IMR-90 (cell line): Measurements from ENCODE around the gene KLF13. TPM values are rescaled to one million over a fixed set of nuclear protein-coding genes. Genes with fewer than 3 reads are reported as not detected.

Experiments used
- ATAC-seq: fragments of 200-7000 bp; cut with Tn5 transposase; 2 replicates; pipeline ENCODE4 v1.9.1; 2020; ENCODE audit warnings: low read depth, mild to moderate bottlenecking, moderate library complexity
- BruUV-seq: library from RNA; stranded (reverse); fragments of 400-500 nt; replicated peaks from 2 replicates; lab custom pipeline; 2021; lab: Mats Ljungman, UMichigan
- CTCF ChIA-PET: fragments of 300-600 bp; formaldehyde crosslinking; extraction: SDS; loops from one replicate; lab custom pipeline; 2021; ENCODE audit warnings: antibody characterized with exemption; lab: Yijun Ruan, JAX
- POLR2A ChIA-PET: fragments of 300-600 bp; sonication (Branson Sonifier 250); formaldehyde crosslinking; loops from one replicate; lab custom pipeline; 2022; ENCODE audit warnings: antibody characterized with exemption; ENCODE audit not compliant: unreplicated experiment; lab: Charles Lee
- DNase-seq: peaks from one replicate; pipeline ENCODE4 v3.0.0; 2013
- H2AFZ ChIP-seq: replicated peaks from 2 replicates; pipeline ENCODE3; 2013; ENCODE audit warnings: low read length, mild to moderate bottlenecking; ENCODE audit not compliant: poor library complexity
- H2AK5ac ChIP-seq: 2 replicates; pipeline ENCODE4 v1.6.1; 2013; ENCODE audit warnings: low read depth, low read length, inconsistent platforms
- H2AK9ac ChIP-seq: replicated peaks from 2 replicates; pipeline ENCODE3; 2013; ENCODE audit warnings: mild to moderate bottlenecking, low read depth, low read length, moderate library complexity; ENCODE audit not compliant: poor library complexity
- H2BK120ac ChIP-seq: 2 replicates; pipeline ENCODE4 v1.6.1; 2013; ENCODE audit warnings: low read depth, low read length, inconsistent platforms
- H2BK15ac ChIP-seq: 3 replicates; pipeline ENCODE4 v1.6.1; 2013; ENCODE audit warnings: low read depth, low read length, inconsistent platforms
- H2BK20ac ChIP-seq: 2 replicates; pipeline ENCODE4 v1.6.1; 2013; ENCODE audit warnings: low read depth, mild to moderate bottlenecking, inconsistent platforms, low read length, moderate library complexity
- H2BK5ac ChIP-seq: 2 replicates; pipeline ENCODE4 v1.6.1; 2013; ENCODE audit warnings: mild to moderate bottlenecking, low read depth, low read length, inconsistent platforms; ENCODE audit not compliant: poor library complexity, severe bottlenecking
- H3K14ac ChIP-seq: replicated peaks from 2 replicates; pipeline ENCODE4 v1.6.1; 2013; ENCODE audit warnings: low read depth, low read length, inconsistent platforms
- H3K18ac ChIP-seq: 2 replicates; pipeline ENCODE4 v1.6.1; 2013; ENCODE audit warnings: low read depth, low read length, control low read depth
- H3K23ac ChIP-seq: 2 replicates; pipeline ENCODE4 v1.6.1; 2013; ENCODE audit warnings: low read depth, low read length, inconsistent platforms
- H3K27ac ChIP-seq: 2 replicates; pipeline ENCODE4 v1.5.1; 2013; ENCODE audit warnings: mild to moderate bottlenecking, control low read depth, low read length; ENCODE audit not compliant: insufficient read depth
- H3K27me3 ChIP-seq: 2 replicates; pipeline ENCODE4 v1.6.1; 2013; ENCODE audit warnings: low read length; ENCODE audit not compliant: control insufficient read depth, insufficient read depth
- H3K36me3 ChIP-seq: 2 replicates; pipeline ENCODE4 v1.6.1; 2013; ENCODE audit warnings: low read length, mixed read lengths; ENCODE audit not compliant: control insufficient read depth, insufficient read depth
- H3K4ac ChIP-seq: 2 replicates; pipeline ENCODE4 v1.6.1; 2013; ENCODE audit warnings: low read depth, low read length, inconsistent platforms
- H3K4me1 ChIP-seq: 2 replicates; pipeline ENCODE4 v1.6.1; 2013; ENCODE audit warnings: low read length, mixed read lengths; ENCODE audit not compliant: control insufficient read depth, insufficient read depth
- H3K4me2 ChIP-seq: 2 replicates; pipeline ENCODE4 v1.6.1; 2013; ENCODE audit warnings: low read depth, mild to moderate bottlenecking, control low read depth, low read length, moderate library complexity
- H3K4me3 ChIP-seq: 2 replicates; pipeline ENCODE4 v1.5.1; 2013; ENCODE audit warnings: low read depth, mild to moderate bottlenecking, control low read depth, low read length, moderate library complexity; ENCODE audit not compliant: insufficient read depth
- H3K56ac ChIP-seq: 2 replicates; pipeline ENCODE4 v1.6.1; 2013; ENCODE audit warnings: low read length, inconsistent platforms; ENCODE audit not compliant: insufficient read depth; ENCODE audit errors: extremely low read depth
- H3K79me1 ChIP-seq, 2 experiments: 2 replicates each; pipeline ENCODE4 v1.6.1; 2013; ENCODE audit warnings: low read length in 2 of 2, inconsistent platforms in 1 of 2, low read depth in 1 of 2
- H3K9ac ChIP-seq: 2 replicates; pipeline ENCODE4 v1.6.1; 2013; ENCODE audit warnings: low read depth, low read length, control low read depth
- H3K9me1 ChIP-seq: 2 replicates; pipeline ENCODE4 v1.6.1; 2013; ENCODE audit warnings: low read length, inconsistent platforms; ENCODE audit not compliant: insufficient read depth
- H3K9me3 ChIP-seq: 2 replicates; pipeline ENCODE4 v1.6.1; 2013; ENCODE audit warnings: low read length; ENCODE audit not compliant: control insufficient read depth, insufficient read depth
- H4K20me1 ChIP-seq: 2 replicates; pipeline ENCODE4 v1.6.1; 2013; ENCODE audit warnings: low read length, inconsistent platforms; ENCODE audit not compliant: insufficient read depth
- H4K5ac ChIP-seq: 2 replicates; pipeline ENCODE4 v1.6.1; 2013; ENCODE audit warnings: mild to moderate bottlenecking, low read depth, low read length, control low read depth
- H4K8ac ChIP-seq, 2 experiments: 2 replicates each; pipeline ENCODE4 v1.6.1; 2013; ENCODE audit warnings: low read depth in 2 of 2, low read length in 2 of 2, control low read depth in 1 of 2, inconsistent platforms in 1 of 2
- H4K91ac ChIP-seq: 2 replicates; pipeline ENCODE4 v1.6.1; 2013; ENCODE audit warnings: low read depth, low read length, inconsistent platforms; ENCODE audit not compliant: insufficient read depth
- CTCF ChIP-seq: conservative IDR thresholded peaks from 2 replicates; pipeline ENCODE4 v1.5.1; 2012; ENCODE audit warnings: mild to moderate bottlenecking, low read depth, low read length, improper control_type of control experiment
- FOS ChIP-seq: fragments of 150-350 bp; IDR thresholded peaks from 2 replicates; pipeline ENCODE4 v1.6.1; 2016; ENCODE audit warnings: low read depth, low read length
- MAFK ChIP-seq: IDR thresholded peaks from 2 replicates; pipeline ENCODE4 v1.6.1; 2012; ENCODE audit warnings: low read depth, low read length, improper control_type of control experiment
- MXI1 ChIP-seq: IDR thresholded peaks from 2 replicates; pipeline ENCODE4 v1.6.1; 2012; ENCODE audit warnings: low read depth, mild to moderate bottlenecking, low read length, moderate library complexity, borderline replicate concordance
- NFE2L2 ChIP-seq: fragments of 150-350 bp; IDR thresholded peaks from 2 replicates; pipeline ENCODE4 v1.6.1; 2016; ENCODE audit warnings: low read depth, mild to moderate bottlenecking, low read length
- POLR2A ChIP-seq: IDR thresholded peaks from 2 replicates; pipeline ENCODE4 v1.6.1; 2012; ENCODE audit warnings: mild to moderate bottlenecking, low read depth, low read length
- RAD21 ChIP-seq: IDR thresholded peaks from 2 replicates; pipeline ENCODE4 v1.6.1; 2012; ENCODE audit warnings: low read length, improper control_type of control experiment
- SMC3 ChIP-seq: fragments of 150-350 bp; IDR thresholded peaks from 2 replicates; pipeline ENCODE4 v1.6.1; 2016; ENCODE audit warnings: low read depth, mild to moderate bottlenecking, antibody characterized with exemption, low read length, moderate library complexity
- USF2 ChIP-seq: fragments of 150-350 bp; IDR thresholded peaks from 2 replicates; pipeline ENCODE4 v1.6.1; 2017; ENCODE audit warnings: mild to moderate bottlenecking, antibody characterized with exemption, low read length, low read depth
- WGBS, 2 experiments: methylation state at CpG; one replicate each; pipeline versions ENCODE4 v1.1.5 to v1.1.7; 2013; ENCODE audit warnings: missing lambda C conversion rate in 2 of 2; ENCODE audit not compliant: insufficient read length in 1 of 2; ENCODE audit errors: extremely low coverage in 2 of 2; 5-methylcytosine and 5-hydroxymethylcytosine counted together
- dilution Hi-C: fragments of 300-500 bp; cut with HindIII; formaldehyde crosslinking; loops from one replicate; pipeline ENCODE4 v1.14.3; 2018; ENCODE audit warnings: low sequenced_read_pairs; ENCODE audit not compliant: unreplicated experiment
- in situ Hi-C: fragments of 300-500 bp; cut with MboI; formaldehyde crosslinking; loops from 3 replicates; pipeline ENCODE4 v1.14.3; 2019; ENCODE audit warnings: low sequenced_read_pairs, inconsistent platforms, mixed read lengths
- intact Hi-C: fragments of 100-400 bp; cut with micrococcal nuclease; formaldehyde crosslinking; loops from 2 replicates; pipeline ENCODE4 v1.10.0; 2022
- polyA plus RNA-seq, 3 experiments: library from polyadenylated mRNA; depleted of rRNA; stranded (reverse); fragments of >200 nt; gene quantifications; 2 replicates each; pipeline ENCODE4 v1.2.3, GENCODE V29; 2012; ENCODE audit warnings: low replicate concordance in 1 of 3
- total RNA-seq: library from RNA; depleted of rRNA; stranded (reverse); fragments of >200 nt; gene quantifications from 2 replicates; pipeline ENCODE4 v1.2.3, GENCODE V29; 2012
- TF ChIP-seq, protein P1 (sequence below): fragments of 150-350 bp; IDR thresholded peaks from 2 replicates; pipeline ENCODE4 v1.6.1; 2016; ENCODE audit warnings: low read depth, mild to moderate bottlenecking, low read length, moderate library complexity, borderline replicate concordance

Gene KLF13
- total and polyA plus RNA-seq, 2 of the 4 experiments (the other 2 are of a cell fraction) = 9.5 to 10.6 TPM

GRCh38 chr15:31383139-31383538, 56.5 kb downstream of the KLF13 start:
- H3K9ac ChIP-seq = no peak overlapping the region
- H2BK5ac ChIP-seq = no peak overlapping the region
- H3K4me1 ChIP-seq = peaks cover 6% of the 10 kb centered on the region
- no peak overlapping the region for H3K23ac ChIP-seq
- H3K18ac ChIP-seq = no peak overlapping the region
- peaks cover 10% of the 10 kb centered on the region; the same call in 1 of the 2 replicates for H3K9me1 ChIP-seq
- POLR2A ChIA-PET = no interaction called here
- H3K4ac ChIP-seq = no peak overlapping the region
- H4K5ac ChIP-seq = no peak overlapping the region
- in situ Hi-C loops (no loop called here), dilution Hi-C loops (no loop called here), intact Hi-C loops (no loop called here)
- no peak overlapping the region for H4K8ac ChIP-seq
- H3K9me3 ChIP-seq = peaks cover 3% of the 10 kb centered on the region
- H3K56ac ChIP-seq = no peak overlapping the region
- no peak for ATAC-seq
- no peak overlapping the region for H3K27ac ChIP-seq
- H3K14ac ChIP-seq = no peak overlapping the region
- no peak for DNase-seq
- 0 out of 2 replicates have a peak, but pooled peaks cover 5% of the 10 kb centered on the region for H4K20me1 ChIP-seq
- CTCF ChIA-PET = no interaction called here
- H2AK9ac ChIP-seq = no peak overlapping the region
- no peaks in the 10 kb centered on the region for H3K27me3 ChIP-seq
- H2AFZ ChIP-seq = no peak overlapping the region
- H3K36me3 ChIP-seq = peaks cover 13% of the 10 kb centered on the region
- no peak overlapping the region for H2AK5ac ChIP-seq
- H2BK120ac ChIP-seq = no peak overlapping the region
- no peak overlapping the region for H2BK15ac ChIP-seq
- peaks cover 1 to 9% of the 10 kb centered on the region in 2 experiments; a peak in 2 of 4 replicates for H3K79me1 ChIP-seq
- BruUV-seq = no TSS peak
- no peak overlapping the region for H3K4me3 ChIP-seq
- no peak overlapping the region for H2BK20ac ChIP-seq
- no peak overlapping the region for H4K91ac ChIP-seq
- TF ChIP-seq CTCF = no peak
- no peak for TF ChIP-seq SMC3
- TF ChIP-seq FOS = no peak
- TF ChIP-seq USF2 = no peak
- TF ChIP-seq RAD21 = no peak
- no peak for TF ChIP-seq NFE2L2
- no peak for TF ChIP-seq POLR2A
- TF ChIP-seq MAFK = no peak
- TF ChIP-seq MXI1 = no peak
- TF ChIP-seq, protein P1, sequence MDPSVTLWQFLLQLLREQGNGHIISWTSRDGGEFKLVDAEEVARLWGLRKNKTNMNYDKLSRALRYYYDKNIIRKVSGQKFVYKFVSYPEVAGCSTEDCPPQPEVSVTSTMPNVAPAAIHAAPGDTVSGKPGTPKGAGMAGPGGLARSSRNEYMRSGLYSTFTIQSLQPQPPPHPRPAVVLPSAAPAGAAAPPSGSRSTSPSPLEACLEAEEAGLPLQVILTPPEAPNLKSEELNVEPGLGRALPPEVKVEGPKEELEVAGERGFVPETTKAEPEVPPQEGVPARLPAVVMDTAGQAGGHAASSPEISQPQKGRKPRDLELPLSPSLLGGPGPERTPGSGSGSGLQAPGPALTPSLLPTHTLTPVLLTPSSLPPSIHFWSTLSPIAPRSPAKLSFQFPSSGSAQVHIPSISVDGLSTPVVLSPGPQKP = no peak
- H3K4me2 ChIP-seq = no peak overlapping the region
- no CpG with 5 or more reads among the region's 6 CpGs for WGBS, 2 experiments
